ENCODE data around the gene FCGR3A.
"Not testable (repeated sequence)": the region's sequence is repeated elsewhere in the genome, so short reads cannot be mapped to it uniquely, and the experiment has no call there.

FCGR3A gene

DNA sequence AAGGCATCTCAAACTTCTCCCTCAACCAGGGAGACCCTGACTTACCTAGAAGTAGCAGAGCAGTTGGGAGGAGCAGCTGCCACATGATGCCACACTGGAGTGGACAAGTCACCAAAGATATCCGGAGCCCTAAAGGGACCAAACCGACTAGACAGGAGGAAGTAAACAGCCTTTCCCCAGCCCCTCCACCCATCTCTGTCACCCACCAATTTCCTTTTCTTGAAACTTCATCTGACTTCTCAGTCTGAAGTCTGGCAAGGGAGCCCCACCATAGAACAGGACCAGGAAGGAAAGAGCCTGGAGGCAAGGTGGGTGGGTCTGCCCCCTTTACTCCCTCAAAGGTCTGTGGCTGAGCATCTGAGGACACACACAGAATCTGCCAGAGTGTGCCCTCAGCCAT is at the start of gene FCGR3A:
TSS of gene FCGR3A (minus strand) at position 167 of the 400 bp plus-strand sequence. CDS start at position 85, 82 bp downstream.
- TF ChIP-seq, protein P1, sequence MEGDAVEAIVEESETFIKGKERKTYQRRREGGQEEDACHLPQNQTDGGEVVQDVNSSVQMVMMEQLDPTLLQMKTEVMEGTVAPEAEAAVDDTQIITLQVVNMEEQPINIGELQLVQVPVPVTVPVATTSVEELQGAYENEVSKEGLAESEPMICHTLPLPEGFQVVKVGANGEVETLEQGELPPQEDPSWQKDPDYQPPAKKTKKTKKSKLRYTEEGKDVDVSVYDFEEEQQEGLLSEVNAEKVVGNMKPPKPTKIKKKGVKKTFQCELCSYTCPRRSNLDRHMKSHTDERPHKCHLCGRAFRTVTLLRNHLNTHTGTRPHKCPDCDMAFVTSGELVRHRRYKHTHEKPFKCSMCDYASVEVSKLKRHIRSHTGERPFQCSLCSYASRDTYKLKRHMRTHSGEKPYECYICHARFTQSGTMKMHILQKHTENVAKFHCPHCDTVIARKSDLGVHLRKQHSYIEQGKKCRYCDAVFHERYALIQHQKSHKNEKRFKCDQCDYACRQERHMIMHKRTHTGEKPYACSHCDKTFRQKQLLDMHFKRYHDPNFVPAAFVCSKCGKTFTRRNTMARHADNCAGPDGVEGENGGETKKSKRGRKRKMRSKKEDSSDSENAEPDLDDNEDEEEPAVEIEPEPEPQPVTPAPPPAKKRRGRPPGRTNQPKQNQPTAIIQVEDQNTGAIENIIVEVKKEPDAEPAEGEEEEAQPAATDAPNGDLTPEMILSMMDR (IDR thresholded peaks at IDR 0.05; ENCODE audit: low read depth, low read length) = no peak
- TF ChIP-seq POLR2A (IDR thresholded peaks at IDR 0.05; ENCODE audit: extremely low read depth, insufficient read length) = no peak
- TF ChIP-seq MYC (IDR thresholded peaks at IDR 0.05; ENCODE audit: low read depth, low read length) = no peak
- no peak for TF ChIP-seq MAX (IDR thresholded peaks at IDR 0.05; ENCODE audit: low read depth, low read length)
- no peak for DNase-seq (ENCODE audit: low read depth)
- no peak within 1 kb of the TSS for H3K4me3 ChIP-seq (ENCODE audit: low read depth, low read length)

DNA sequence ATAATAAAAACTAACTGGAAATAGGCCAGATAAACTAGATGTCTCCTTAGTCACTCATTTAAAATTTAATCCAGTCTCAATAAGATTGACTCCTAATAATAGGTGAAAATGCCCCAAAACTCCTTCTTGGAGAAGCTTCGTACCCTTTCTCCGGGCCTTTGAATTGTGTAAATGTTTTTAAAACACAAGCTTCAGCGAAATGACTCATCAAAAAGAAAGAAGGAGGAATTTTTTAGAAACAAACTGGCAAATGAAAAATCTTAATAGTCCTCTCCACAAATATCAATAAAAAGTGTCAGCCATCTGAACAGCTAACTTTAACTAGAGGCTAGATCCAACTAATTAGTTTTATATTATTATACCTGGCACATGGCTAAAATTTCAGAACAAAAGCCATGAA is 47.5 kb upstream of the FCGR3A start:
- not testable (repeated sequence) for DNase-seq (ENCODE audit: low read depth)

DNA sequence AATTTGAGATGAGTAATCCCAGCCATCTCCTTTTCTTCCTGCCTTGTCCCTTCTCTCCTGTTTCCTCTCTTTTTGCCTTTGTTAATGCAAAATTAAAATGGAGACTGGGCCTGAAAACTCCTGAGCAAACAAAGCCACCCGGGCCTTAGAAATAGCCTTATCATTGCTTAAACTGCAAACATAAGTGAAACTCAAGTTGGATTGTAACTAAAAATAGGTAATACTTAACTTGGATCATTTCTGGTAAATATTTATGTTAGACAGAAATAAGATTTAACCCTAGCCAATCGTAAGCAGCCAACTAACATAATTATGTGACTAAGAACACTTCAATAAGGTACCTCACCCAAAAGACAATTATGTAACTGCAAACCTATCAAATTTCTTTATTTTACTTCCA is 46.0 kb upstream of the FCGR3A start:
- H3K4me3 ChIP-seq (ENCODE audit: low read depth, low read length); DNase-seq (ENCODE audit: low read depth): not testable (repeated sequence)

More for the DNA sequence above, 47.5 kb upstream of the FCGR3A start:
- not testable (repeated sequence) for H3K4me3 ChIP-seq (ENCODE audit: low read depth, low read length)

DNA sequence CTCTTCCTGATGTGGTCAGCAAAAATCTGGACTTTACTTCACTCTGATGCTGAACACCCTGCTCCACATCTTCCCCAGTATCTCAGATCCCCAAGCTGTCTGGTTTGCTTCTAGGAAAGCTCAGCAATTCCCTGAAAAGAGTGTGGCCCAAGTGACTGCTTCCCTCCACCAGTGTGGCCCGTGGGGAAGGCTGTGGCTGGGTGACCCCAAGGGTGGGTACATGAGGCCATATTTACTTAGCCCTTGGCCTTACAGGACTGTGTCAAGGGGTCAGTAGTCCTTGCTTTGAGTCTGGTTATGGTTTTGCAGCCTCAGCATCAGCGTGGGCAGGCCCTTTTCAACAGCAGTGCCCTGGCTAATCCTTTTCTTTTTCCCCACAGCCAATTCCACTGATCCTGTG is 45.6 kb upstream of the FCGR3A start:
- not testable (repeated sequence) for H3K4me3 ChIP-seq (ENCODE audit: low read depth, low read length); DNase-seq (ENCODE audit: low read depth)

GRCh38 chr1:161594269-161594984 is 44.8 kb upstream of the FCGR3A start:
- H3K4me3 ChIP-seq (ENCODE audit: low read depth, low read length) = not testable (repeated sequence)

GRCh38 chr1:161593092-161593755 is 43.6 kb upstream of the FCGR3A start:
- DNase-seq (ENCODE audit: low read depth); H3K4me3 ChIP-seq (ENCODE audit: low read depth, low read length): not testable (repeated sequence)

More at GRCh38 chr1:161594269-161594984, 44.8 kb upstream of the FCGR3A start:
- DNase-seq (ENCODE audit: low read depth) = not testable (repeated sequence)

- H3K4me3 ChIP-seq (ENCODE audit: low read depth, low read length); DNase-seq (ENCODE audit: low read depth): not testable (repeated sequence)
Measured at GRCh38 chr1:161592586-161592985, 43.0 kb upstream of the FCGR3A start.

GRCh38 chr1:161589920-161590319 is 40.3 kb upstream of the FCGR3A start:
- DNase-seq (ENCODE audit: low read depth); H3K4me3 ChIP-seq (ENCODE audit: low read depth, low read length): not testable (repeated sequence)

DNA sequence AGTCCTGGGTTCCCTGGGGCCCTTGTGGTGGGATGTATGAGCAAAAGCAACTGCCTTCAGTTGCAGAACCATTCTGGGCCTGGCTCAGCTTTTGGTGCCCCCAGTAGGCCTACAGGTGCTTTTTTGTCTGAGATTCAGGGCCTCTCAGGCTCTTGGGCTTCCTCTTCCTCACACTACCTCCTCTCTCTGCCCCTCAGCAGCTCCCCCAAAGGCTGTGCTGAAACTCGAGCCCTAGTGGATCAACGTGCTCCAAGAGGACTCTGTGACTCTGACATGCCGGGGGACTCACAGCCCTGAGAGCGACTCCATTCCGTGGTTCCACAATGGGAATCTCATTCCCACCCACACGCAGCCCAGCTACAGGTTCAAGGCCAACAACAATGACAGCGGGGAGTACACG is 39.7 kb upstream of the FCGR3A start:
- not testable (repeated sequence) for DNase-seq (ENCODE audit: low read depth)

DNA sequence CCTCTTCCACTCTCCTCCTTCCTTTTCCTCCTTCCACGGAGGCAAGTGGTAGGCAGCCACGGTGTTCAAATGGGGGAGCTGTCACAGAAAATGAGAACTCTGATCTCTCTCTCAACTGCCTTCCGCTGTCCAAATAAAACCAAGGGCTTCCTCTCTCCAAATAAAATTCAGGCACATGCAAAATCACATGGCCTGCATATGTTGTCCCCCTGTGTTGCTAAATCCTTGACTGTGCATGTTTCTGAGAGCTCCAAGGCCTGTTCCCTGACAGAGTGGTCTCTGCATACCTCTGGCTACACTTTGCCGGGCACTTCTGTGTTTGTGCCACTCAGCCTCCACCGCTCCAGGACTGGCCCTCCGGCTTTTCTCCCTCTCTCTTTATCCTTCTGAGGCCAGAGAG is 39.0 kb upstream of the FCGR3A start:
- not testable (repeated sequence) for DNase-seq (ENCODE audit: low read depth); H3K4me3 ChIP-seq (ENCODE audit: low read depth, low read length)

More for the DNA sequence above, 39.7 kb upstream of the FCGR3A start:
- not testable (repeated sequence) for H3K4me3 ChIP-seq (ENCODE audit: low read depth, low read length)

DNA sequence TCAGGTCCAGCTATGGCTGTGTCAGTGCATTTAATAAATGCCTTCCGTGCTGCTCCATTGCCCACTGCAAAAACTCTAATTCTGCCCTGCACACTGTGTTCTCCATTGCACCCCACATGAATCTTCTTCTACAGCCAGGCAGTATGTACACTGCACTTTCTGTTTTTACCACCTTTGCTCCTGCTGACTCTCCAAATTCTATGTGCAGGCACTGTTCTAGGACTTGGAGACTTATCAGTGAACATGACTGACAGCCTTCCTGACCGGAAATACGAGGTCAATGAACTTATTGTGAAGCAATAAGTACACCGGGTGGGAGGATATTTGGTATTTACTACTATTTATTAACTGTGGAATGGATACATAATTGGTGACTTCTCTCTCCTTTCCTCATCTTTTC is 33.3 kb upstream of the FCGR3A start:
- not testable (repeated sequence) for DNase-seq (ENCODE audit: low read depth); H3K4me3 ChIP-seq (ENCODE audit: low read depth, low read length)

GRCh38 chr1:161580879-161581537 is 31.4 kb upstream of the FCGR3A start:
- H3K4me3 ChIP-seq (ENCODE audit: low read depth, low read length); DNase-seq (ENCODE audit: low read depth): not testable (repeated sequence)

DNA sequence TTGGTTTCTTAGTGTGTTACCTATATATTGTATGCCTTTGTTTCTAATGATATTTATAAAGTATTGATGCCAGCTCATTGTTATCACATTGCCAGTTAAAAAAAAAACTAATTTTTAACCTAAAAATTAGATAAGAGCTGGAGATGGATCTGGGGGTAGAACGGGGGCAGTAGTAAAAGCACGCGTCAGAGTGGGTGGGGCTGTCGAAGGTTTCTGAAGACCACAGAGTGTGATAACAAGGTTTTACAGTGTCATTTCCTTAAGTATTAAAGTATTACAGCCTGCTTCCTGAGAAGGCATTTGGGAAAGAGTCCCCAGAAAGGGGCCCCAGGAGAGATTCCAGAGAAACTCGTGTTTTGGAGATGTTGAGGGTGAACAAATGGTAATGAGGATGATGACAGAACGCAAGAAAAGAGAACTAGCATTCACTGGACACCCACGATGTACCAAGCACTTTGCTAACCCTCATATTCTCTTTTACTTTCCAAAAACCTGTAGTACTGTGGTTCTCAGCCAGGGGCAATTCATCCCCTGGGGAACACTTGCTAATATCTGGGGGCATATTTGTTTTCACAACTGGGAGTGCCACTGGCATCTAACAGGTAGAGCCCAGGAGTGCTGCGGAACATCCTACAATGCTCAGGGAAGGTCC is 30.4 kb upstream of the FCGR3A start:
- not testable (repeated sequence) for DNase-seq (ENCODE audit: low read depth); H3K4me3 ChIP-seq (ENCODE audit: low read depth, low read length)

- not testable (repeated sequence) for DNase-seq (ENCODE audit: low read depth); H3K4me3 ChIP-seq (ENCODE audit: low read depth, low read length)
Measured at GRCh38 chr1:161576676-161577075, 27.1 kb upstream of the FCGR3A start.

DNA sequence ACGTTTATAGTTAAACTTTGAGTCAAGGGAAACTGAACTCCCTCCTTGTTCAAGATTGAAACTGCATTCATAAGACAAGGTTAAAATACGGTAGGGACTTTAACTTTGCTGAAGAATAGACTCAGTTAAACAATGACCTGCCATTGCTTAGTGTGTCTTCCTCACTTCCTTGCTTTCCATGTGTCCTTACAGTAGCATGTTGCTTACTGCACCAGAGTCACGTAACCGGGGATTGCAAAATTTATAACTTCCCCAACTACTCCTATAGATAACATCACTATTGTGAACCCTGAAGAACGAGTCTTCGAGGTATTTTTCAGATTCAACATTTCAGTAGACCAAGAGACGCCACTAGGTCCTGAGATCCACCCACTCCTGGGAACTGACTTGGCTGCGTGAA is 22.1 kb upstream of the FCGR3A start:
- not testable (repeated sequence) for DNase-seq (ENCODE audit: low read depth); H3K4me3 ChIP-seq (ENCODE audit: low read depth, low read length)

DNA sequence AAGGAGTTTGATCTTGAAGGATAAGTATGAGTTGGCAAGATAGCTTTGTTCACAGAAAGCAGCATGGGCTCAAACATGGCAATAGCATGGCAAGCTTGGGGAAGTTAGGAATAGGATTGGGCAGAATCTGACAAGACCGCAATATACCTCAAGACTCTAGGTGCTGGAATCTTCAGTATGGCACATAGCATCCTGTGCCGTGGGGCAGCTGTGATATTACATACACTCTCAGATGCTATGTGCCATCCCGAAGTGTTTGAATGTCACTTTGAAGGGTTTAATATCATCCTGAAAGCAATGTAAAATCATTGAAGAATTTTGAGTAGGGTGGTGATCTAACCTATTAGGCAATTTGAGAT is 17.0 kb upstream of the FCGR3A start:
- not testable (repeated sequence) for H3K4me3 ChIP-seq (ENCODE audit: low read depth, low read length); DNase-seq (ENCODE audit: low read depth)

GRCh38 chr1:161563522-161563921 is 13.9 kb upstream of the FCGR3A start:
- DNase-seq (ENCODE audit: low read depth); H3K4me3 ChIP-seq (ENCODE audit: low read depth, low read length): not testable (repeated sequence)

Measured in NB4 (cell line).